ENCODE results near the gene ARIH2.

- TF ChIP-seq CTCF (IDR thresholded peaks at IDR 0.05): no peak
- no peak for TF ChIP-seq POLR2AphosphoS5 (IDR thresholded peaks at IDR 0.05)
- no peak for TF ChIP-seq EP300 (IDR thresholded peaks at IDR 0.05)
These were observed 70.6 kb downstream of the ARIH2 start for GRCh38 chr3:48989126-48989795.

Measured in esophagus muscularis mucosa (tissue), 4 donors.